ENCODE measurements around the gene ATOH7. TPM values are rescaled to one million over a fixed set of nuclear protein-coding genes. Genes with fewer than 3 reads are reported as not detected.

Gene ATOH7
- total RNA-seq, 1 experiment from 2014 or later = 1.1 TPM

DNA sequence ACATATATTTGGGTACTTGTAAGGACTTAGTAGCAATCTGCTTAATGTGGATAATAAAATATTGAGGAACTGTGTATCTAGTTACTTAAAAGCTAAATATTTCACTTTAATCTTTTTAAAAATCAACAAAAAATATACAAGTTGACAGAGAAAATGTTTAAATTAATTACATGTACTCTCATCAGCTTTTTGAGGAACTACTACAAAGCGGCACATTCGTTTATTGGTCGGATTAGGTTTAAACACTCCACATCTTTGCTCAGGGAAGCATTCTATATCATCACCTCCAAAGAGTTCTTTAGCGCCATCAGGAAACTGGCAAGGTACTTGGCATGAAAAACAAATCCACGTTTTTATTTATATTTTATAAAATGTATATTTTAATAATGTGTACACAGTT is 1.6 kb downstream of the ATOH7 start:
- CTCF ChIA-PET = interaction anchor here (1.4 kb wide), 1 partner anchor 18 kb away, joined by 9 read pairs; no protein-coding TSS in a partner anchor
- Histone ChIP-seq H3K9me2 (replicated peaks; ENCODE audit: low read length) (no peaks in the 10 kb centered on the region), H3K4me3 (ENCODE audit: low read length) (peak overlapping the region; percentile 75; the same call in 1 of the 2 replicates), H3K9ac (ENCODE audit: low read length) (peak overlapping the region; percentile 72; the same call in 1 of the 2 replicates), H3K9me3 (ENCODE audit: low read length) (no peaks in the 10 kb centered on the region), H3K36me3 (ENCODE audit: low read depth, low read length) (no peaks in the 10 kb centered on the region), H3F3A (ENCODE audit: low read length, unreplicated experiment) (no peaks in the 10 kb centered on the region), H3K79me2 (ENCODE audit: low read length) (no peaks in the 10 kb centered on the region), H3K4me2 (ENCODE audit: low read length) (peak overlapping the region; percentile 94), H4K20me1 (ENCODE audit: low read length) (no peaks in the 10 kb centered on the region), H3K27ac (ENCODE audit: low read length) (no peak overlapping the region), H3K27me3 (ENCODE audit: low read length) (no peaks in the 10 kb centered on the region), H3K4me1 (ENCODE audit: insufficient read depth, low read length) (peaks cover 15% of the 10 kb centered on the region), H2AFZ (ENCODE audit: low read length) (no peak overlapping the region)
- BruUV-seq (replicated peaks) = no TSS peak
- TF ChIP-seq EZH2phosphoT487 (IDR thresholded peaks at IDR 0.05; ENCODE audit: borderline replicate concordance, low read length) = no peak
- TF ChIP-seq, protein P1, sequence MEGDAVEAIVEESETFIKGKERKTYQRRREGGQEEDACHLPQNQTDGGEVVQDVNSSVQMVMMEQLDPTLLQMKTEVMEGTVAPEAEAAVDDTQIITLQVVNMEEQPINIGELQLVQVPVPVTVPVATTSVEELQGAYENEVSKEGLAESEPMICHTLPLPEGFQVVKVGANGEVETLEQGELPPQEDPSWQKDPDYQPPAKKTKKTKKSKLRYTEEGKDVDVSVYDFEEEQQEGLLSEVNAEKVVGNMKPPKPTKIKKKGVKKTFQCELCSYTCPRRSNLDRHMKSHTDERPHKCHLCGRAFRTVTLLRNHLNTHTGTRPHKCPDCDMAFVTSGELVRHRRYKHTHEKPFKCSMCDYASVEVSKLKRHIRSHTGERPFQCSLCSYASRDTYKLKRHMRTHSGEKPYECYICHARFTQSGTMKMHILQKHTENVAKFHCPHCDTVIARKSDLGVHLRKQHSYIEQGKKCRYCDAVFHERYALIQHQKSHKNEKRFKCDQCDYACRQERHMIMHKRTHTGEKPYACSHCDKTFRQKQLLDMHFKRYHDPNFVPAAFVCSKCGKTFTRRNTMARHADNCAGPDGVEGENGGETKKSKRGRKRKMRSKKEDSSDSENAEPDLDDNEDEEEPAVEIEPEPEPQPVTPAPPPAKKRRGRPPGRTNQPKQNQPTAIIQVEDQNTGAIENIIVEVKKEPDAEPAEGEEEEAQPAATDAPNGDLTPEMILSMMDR (conservative IDR thresholded peaks at IDR 0.05; ENCODE audit: low read depth, low read length) = no peak
- no peak for TF ChIP-seq EZH2 (IDR thresholded peaks at IDR 0.05; ENCODE audit: low read length, unreplicated experiment)
- ATAC-seq (no peak), DNase-seq (no peak)
- POLR2A ChIA-PET (ENCODE audit: unreplicated experiment) = interaction anchor here (0.7 kb wide), 1 partner anchor 113 kb away, joined by 6 read pairs; no protein-coding TSS in a partner anchor
- intact Hi-C loops (cut with micrococcal nuclease) = no loop called here

DNA sequence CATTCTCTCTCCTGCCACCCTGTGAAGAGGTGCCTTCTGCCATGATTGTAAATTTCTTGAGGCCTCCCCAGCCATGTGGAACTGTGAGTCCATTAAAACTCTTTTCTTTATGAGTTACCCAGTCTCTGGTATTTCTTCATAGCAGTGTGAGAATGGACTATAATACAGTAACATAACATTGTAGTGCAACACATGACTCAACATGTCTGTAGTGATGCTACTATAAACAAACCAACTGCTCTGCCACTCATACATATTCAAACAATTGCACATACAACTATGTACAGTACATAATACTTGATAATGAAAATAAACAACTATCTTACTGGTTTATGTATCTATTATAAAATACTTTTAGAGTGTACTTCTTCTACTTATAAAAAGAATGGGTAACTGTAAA is 7.1 kb downstream of the ATOH7 start:
- no peaks in the 10 kb centered on the region for H3K27me3 ChIP-seq (ENCODE audit: low read length)
- no peak overlapping the region for H2AFZ ChIP-seq (ENCODE audit: low read length)
- H3K27ac ChIP-seq (ENCODE audit: low read length) = no peak overlapping the region
- intact Hi-C loops (cut with micrococcal nuclease) = no loop called here
- no peak for TF ChIP-seq EZH2 (IDR thresholded peaks at IDR 0.05; ENCODE audit: low read length, unreplicated experiment)
- TF ChIP-seq, protein P1 (conservative IDR thresholded peaks at IDR 0.05; ENCODE audit: low read depth, low read length) = no peak
- no peak for TF ChIP-seq EZH2phosphoT487 (IDR thresholded peaks at IDR 0.05; ENCODE audit: borderline replicate concordance, low read length)
- no peaks in the 10 kb centered on the region for H4K20me1 ChIP-seq (ENCODE audit: low read length)
- no peaks in the 10 kb centered on the region for H3K9me2 ChIP-seq (replicated peaks; ENCODE audit: low read length)
- peaks cover 24% of the 10 kb centered on the region for H3K4me1 ChIP-seq (ENCODE audit: insufficient read depth, low read length)
- CTCF ChIA-PET = no interaction called here
- H3K4me2 ChIP-seq (ENCODE audit: low read length) = no peak overlapping the region
- no peaks in the 10 kb centered on the region for H3K79me2 ChIP-seq (ENCODE audit: low read length)
- no peaks in the 10 kb centered on the region for H3K36me3 ChIP-seq (ENCODE audit: low read depth, low read length)
- POLR2A ChIA-PET (ENCODE audit: unreplicated experiment) = no interaction called here
- H3K4me3 ChIP-seq (ENCODE audit: low read length) = no peak overlapping the region
- no peaks in the 10 kb centered on the region for H3K9me3 ChIP-seq (ENCODE audit: low read length)
- H3F3A ChIP-seq (ENCODE audit: low read length, unreplicated experiment) = no peaks in the 10 kb centered on the region
- ATAC-seq (peak; percentile 21), DNase-seq (peak; percentile 36)
- no TSS peak for BruUV-seq (replicated peaks)
- H3K9ac ChIP-seq (ENCODE audit: low read length) = no peak overlapping the region

DNA sequence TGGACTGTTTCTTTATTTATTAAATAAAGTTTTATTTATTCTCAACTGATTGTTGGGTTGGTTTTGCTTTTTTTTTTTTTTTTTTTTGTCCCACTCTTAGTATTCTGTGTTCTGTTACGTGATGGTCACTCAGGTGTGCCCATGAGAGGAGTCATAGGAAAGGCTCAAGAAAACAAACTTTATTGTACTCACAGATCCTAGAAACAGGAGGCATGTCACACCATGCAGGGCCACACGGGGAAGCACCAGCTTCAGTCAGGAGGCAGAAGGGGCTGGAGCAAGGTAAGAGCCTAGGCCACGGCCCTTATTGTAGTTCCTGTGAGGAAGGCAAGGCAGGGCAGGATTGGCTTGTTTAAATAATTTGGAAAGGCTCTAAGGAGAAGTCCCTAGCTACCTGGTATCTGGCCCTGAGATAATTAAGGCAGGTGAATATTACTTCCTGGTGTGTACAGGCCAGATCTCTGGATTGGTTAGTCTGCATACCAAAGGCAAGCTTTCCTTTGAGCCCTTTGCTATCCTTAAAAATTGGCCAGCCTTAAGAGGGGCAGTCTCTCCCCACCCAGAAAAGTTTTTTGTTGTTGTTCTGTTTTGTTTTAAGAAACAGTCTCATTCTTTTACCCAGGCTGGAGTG is 8.3 kb downstream of the ATOH7 start:
- ChIA-PET CTCF (no interaction called here), POLR2A (ENCODE audit: unreplicated experiment) (no interaction called here)
- H3K9ac ChIP-seq (ENCODE audit: low read length) = no peak overlapping the region

More for the DNA sequence above, 8.3 kb downstream of the ATOH7 start:
- no peak overlapping the region for H3K27ac ChIP-seq (ENCODE audit: low read length)
- no peak overlapping the region for H3K4me3 ChIP-seq (ENCODE audit: low read length)
- peaks cover 24% of the 10 kb centered on the region for H3K4me1 ChIP-seq (ENCODE audit: insufficient read depth, low read length)
- intact Hi-C loops (cut with micrococcal nuclease) = no loop called here
- no TSS peak for BruUV-seq (replicated peaks)
- no peaks in the 10 kb centered on the region for H4K20me1 ChIP-seq (ENCODE audit: low read length)
- TF ChIP-seq, protein P1 (conservative IDR thresholded peaks at IDR 0.05; ENCODE audit: low read depth, low read length) = peak; percentile 44; the same call in 1 of the 2 replicates
- TF ChIP-seq EZH2 (IDR thresholded peaks at IDR 0.05; ENCODE audit: low read length, unreplicated experiment) = no peak
- TF ChIP-seq EZH2phosphoT487 (IDR thresholded peaks at IDR 0.05; ENCODE audit: borderline replicate concordance, low read length) = no peak
- DNase-seq = peak; percentile 51
- H3K79me2 ChIP-seq (ENCODE audit: low read length) = no peaks in the 10 kb centered on the region
- no peaks in the 10 kb centered on the region for H3K36me3 ChIP-seq (ENCODE audit: low read depth, low read length)
- H3F3A ChIP-seq (ENCODE audit: low read length, unreplicated experiment) = no peaks in the 10 kb centered on the region
- no peaks in the 10 kb centered on the region for H3K27me3 ChIP-seq (ENCODE audit: low read length)
- peak; percentile 40 for ATAC-seq
- no peak overlapping the region for H3K4me2 ChIP-seq (ENCODE audit: low read length)
- H2AFZ ChIP-seq (ENCODE audit: low read length) = no peak overlapping the region
- H3K9me2 ChIP-seq (replicated peaks; ENCODE audit: low read length) = no peaks in the 10 kb centered on the region
- H3K9me3 ChIP-seq (ENCODE audit: low read length) = no peaks in the 10 kb centered on the region

Data from PC-3 (cell line).